Tibial nerve (tissue), 3 donors: ENCODE data around the gene JAZF1.

Experiments
- CTCF ChIP-seq, 5 experiments: fragments of 200-600 bp in 3 of 5; fragments of 450-650 bp in 2 of 5; sonication (generic) in 3 of 5; IDR thresholded peaks; one replicate each; pipeline ENCODE4 v1.5.1; 2016 to 2019; ENCODE audit warnings: antibody characterized with exemption in 5 of 5, mild to moderate bottlenecking in 3 of 5, moderate library complexity in 2 of 5
- POLR2A ChIP-seq, 2 donors: fragments of 450-650 bp; IDR thresholded peaks; one replicate each; pipeline ENCODE4 v1.6.1; 2017; ENCODE audit warnings: antibody characterized with exemption in 2 of 2, mild to moderate bottlenecking in 2 of 2, moderate library complexity in 2 of 2

- no peak for TF ChIP-seq CTCF (IDR thresholded peaks at IDR 0.05)
- no peak for TF ChIP-seq POLR2A (IDR thresholded peaks at IDR 0.05)
Observed at GRCh38 chr7:28102797-28103196, 77.8 kb downstream of the JAZF1 start.
